ENCODE data around the gene NUP98.
A peak's percentile ranks its signal among the peaks of the same experiment; 100 is the strongest.
"Not testable (repeated sequence)": the region's sequence is repeated elsewhere in the genome, so short reads cannot be mapped to it uniquely, and the experiment has no call there.

NUP98 gene

DNA sequence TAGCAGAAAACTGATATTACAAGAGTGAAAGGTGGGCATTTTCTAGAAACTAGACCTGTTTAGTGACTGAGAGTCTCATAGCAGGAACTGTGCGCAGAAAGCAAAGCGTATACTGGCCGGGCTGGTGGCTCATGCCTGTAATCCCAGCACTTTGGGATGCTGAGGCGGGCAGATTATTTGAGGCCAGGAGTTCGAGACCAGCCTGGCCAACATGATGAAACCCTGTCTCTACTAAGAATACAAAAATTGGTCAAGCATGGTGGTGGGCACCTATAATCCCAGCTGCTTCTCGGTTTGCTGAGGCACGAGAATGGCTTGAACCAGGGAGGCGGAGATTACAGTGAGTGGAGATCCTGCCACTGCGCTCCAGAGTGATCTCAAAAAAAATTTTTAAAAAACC lies 1.8 kb upstream of the NUP98 start:
- no peak for DNase-seq (ENCODE audit: low spot score)

DNA sequence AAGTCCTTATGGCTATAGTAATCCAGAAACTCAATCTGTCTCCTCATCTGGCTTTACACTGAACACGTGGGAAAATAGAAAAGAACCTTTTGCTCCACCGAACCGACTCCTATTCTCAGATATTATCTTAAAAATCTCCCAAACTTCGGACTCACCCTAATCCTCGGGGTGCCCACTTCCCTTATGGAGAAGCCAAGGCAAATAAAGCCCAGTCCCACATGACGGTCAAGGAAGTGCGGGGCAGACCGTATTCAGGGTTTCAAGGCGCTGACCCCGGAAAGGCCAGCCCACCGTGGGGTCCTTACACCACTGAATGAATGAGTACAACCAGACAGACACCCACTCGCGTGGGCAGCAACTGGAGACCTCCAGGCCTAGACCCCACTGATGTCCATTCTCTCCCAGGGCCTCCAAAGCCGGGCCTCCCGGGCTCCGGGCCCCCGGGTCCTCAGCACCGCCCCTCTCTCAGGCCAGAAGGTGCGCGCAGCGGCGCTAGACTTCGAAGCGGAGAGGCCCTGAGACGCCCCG lies 489 bp downstream of the NUP98 start:
- no peak for DNase-seq (ENCODE audit: low spot score)

DNA sequence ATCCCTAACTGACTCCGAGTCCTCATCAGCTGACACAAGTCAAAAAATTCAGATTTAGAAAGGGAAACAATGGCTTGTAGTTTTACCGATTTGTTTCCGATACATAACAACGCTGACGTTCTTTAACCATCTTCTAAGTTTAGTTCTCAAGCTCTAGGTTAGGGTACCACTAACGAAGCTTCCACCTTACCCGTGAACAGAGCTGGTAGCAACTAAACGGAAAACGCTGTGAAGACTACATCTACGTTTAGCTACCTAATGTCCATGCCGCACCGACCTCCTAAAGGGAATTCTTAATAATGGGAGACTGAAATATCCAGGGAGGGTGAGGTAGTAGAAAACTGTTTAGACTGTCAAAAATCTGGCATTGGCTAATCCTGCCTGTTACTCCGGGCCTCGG lies 1.0 kb downstream of the NUP98 start:
- DNase-seq (ENCODE audit: low spot score) = no peak

DNA sequence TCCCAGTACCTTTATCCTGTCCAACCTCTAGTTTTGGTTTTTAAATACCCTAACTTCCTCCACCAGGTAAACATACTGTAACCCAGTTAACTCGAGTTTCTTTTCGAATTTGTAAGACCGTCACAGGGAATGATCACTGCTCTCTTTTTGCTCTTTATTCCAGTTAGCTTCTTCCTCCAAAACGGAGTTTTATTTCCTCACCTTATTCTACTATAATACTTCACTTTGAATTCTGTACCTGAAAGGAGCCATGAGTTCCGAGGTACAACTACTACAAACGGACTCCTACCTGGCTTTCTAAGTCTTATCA lies 1.4 kb downstream of the NUP98 start:
- no peak for DNase-seq (ENCODE audit: low spot score)

DNA sequence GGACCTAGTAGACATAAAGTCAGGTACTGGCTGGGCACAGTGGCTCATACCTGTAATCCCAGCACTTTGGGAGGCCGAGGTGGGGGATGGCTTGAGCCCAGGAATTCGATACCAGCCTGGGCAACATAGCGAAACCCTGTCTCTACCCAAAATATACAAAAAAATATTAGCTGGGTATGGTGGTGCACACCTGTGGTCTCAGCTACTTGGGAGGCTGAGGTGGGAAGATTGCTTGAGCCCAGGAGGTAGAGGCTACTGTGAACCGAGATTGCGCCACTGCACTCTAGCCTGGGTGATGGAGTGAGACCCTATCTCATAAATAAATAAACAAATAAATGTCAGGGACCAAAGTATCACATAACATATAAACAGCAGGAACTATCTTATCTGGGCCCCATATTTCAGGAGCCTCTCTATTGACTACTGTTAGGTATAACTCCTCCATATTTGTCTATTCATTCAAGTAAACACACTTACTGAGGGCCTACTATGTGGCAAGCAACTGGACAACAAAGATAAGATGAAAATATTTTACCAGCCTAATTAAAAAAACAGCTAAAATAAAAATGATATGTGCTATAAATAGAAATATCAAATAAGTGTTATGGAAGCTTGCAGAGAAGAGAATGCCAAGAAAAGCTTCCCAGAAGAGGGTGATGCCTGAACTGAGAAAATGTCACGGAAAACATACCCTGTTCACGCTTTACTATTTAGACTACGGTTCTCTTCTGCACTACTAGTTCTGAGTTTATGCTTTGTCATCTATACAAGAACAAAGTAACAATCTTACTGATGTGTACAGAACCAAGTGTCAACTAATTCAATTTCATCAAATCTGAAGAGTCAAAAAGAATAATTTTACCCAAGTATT lies 2.0 kb downstream of the NUP98 start:
- no peak for DNase-seq (ENCODE audit: low spot score)

DNA sequence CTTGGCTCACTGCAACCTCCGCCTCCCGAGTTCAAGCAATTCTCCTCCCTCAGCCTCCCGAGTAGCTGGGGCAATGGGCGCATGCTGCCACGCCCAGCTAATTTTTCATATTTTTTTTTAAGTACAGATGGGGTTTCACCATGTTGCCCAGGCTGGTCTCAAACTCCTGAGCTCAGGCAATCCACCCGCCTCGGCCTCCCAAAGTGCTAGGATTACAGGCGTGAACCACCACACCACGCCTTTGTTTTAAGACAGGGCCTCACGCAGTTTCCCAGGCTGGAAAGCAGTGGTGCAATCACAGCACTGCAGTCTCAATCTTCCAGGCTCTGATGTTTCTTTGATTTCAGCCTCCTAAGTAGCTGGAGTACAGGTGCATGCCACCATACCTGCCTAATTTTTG lies 3.0 kb downstream of the NUP98 start:
- not testable (repeated sequence) for DNase-seq (ENCODE audit: low spot score)

DNA sequence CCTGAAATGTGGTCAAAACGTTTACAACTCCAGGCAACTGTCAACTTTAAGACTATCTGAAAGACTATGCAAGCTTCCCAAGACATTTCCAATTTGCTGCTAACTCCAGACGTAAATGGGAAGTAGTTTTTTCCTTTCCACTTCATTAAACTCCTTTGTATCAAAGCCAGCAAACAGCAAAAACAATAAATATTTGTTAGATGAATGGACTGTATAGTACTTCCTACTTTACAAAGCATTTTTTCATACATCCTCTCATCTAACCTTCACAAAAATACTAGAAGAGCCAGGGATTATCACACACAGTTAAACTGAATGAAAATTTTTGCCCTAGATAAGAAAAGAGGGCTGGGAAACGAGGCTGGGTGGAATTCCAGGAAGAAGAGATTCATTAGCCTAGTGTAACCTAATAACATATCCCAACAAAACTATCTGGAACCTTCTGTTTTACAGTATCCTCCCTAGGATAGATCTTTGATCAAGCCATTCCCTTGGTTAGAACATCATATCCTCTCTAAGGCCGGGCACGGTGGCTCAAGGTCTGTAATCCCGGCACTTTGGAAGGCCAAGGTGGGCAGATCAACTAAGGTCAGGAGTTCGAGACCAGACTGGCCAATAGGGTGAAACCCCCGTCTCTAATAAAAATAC lies 10.4 kb downstream of the NUP98 start:
- DNase-seq (ENCODE audit: low spot score) = no peak

DNA sequence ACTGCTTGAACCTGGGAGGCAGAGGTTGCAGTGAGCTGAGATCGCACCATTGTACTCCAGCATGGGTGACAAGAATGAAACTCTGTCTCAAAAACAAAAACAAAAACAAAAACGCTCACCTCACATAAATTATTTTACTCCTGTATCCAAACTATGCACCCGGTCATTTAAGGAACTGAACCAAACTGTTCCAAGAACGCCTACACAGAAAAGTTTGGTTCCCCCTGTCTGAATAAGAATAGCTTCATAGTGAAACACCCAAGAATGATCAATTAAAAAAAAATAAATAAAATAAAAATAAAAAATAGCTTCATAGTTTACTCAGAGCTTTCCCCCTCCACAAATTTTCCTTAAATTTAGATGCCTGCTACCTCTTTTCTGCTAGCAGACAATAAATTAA lies 13.7 kb downstream of the NUP98 start:
- no peak for DNase-seq (ENCODE audit: low spot score)

DNA sequence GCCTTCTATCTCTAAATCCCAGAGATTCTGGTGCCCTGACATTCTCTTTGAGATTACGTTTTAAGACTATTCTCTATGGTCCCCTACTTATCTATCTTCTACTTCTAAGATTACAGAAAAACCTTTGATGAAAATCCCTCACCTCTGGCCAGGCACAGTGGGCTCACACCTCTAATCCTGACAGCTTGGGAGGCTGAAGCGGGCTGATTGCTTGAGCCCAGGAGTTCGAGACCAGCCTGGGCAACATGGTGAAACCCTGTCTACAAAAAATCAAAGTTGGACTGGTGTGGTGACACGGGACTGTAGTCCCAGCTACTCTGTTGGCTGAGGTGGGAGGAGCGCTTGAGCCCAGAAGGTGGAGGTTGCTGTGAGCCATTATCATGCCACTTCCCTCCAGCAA lies 14.4 kb downstream of the NUP98 start:
- DNase-seq (ENCODE audit: low spot score) = no peak

DNA sequence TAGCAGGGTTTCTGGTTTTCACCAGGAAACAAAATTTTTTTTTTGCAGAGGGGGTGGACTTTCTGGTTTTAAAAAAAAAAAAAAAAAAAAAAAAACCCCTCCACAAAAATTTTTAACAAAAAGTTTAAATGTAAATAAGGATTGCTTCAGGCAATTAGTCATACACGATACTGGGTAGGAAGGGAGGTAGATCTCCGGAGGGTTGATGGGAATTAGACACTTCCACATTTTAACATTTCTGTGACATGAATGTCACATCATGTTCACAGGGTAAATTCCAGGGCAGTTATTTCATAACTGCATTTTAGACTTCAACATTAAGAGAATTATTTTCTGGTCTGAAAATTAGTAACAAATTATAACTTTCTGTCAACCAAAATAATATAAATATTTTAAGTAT lies 15.9 kb downstream of the NUP98 start:
- DNase-seq (ENCODE audit: low spot score) = no peak

DNA sequence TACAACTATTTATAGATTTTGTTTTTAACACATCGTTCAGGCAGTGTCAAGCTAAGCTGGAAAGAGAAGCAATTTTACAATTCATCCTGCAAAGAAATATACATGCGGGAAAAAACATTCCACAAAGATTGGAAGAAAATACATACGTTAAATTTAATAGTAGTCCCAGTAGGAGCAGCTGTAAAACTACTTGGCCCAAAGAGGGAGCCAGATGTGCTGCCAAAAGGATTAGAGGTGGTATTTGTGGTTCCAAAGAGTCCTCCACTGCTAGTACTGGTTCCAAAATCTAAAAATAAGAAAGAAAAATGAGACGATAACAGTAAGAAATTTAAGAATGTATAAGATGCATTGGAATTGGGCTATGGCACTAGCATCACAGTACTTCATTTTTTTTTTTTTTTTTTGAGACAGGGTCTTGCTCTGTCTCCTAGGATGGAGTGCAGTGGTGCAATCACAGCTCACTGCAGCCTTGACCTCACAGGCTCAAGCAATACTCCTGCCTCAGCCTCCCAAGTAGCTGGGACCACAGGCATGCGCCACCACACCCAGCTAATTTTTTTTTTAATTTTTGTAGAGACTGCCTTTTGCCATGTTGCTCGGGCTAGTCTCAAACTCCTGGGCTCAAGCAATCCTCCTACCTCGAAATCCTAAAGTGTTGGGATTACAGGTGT lies 21.5 kb downstream of the NUP98 start:
- no peak for DNase-seq (ENCODE audit: low spot score)

DNA sequence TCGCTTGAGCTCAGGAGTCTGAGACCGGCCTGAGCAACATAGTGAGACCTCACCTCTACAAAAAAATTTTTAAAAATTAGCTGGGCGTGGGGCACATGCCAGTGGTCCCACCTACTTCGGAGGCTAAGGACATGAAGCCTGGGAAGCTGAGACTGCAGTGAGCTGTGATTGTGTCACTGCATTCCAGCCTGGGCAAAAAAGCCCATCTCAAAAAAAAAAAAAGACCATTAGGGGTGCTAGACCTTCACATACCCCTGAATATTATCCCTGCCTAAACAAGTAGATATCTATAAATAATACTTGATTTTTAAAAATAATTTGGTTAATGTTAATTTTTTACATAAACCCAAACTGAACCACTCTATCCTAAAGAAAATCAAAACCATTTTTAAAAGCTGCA lies 24.2 kb downstream of the NUP98 start:
- DNase-seq (ENCODE audit: low spot score) = no peak

DNA sequence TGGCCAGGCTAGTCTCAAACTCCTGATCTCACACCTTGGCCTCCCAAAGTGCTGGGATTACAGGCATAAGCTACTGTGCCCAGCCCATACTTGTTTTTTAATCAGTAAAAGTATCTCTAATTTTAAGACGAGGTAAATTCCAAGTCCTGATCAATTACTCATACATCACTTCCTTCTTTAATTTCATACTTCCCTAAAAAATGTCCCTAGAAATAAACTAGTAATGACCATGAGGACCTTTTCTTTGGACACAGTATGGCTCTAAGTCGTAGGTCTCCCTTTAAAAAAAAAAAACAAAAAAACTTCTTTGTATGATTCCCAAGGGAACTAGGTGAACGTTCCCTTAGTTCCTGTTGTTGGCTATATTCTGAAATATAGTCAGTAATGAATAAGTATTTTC lies 29.8 kb downstream of the NUP98 start:
- DNase-seq (ENCODE audit: low spot score) = no peak

DNA sequence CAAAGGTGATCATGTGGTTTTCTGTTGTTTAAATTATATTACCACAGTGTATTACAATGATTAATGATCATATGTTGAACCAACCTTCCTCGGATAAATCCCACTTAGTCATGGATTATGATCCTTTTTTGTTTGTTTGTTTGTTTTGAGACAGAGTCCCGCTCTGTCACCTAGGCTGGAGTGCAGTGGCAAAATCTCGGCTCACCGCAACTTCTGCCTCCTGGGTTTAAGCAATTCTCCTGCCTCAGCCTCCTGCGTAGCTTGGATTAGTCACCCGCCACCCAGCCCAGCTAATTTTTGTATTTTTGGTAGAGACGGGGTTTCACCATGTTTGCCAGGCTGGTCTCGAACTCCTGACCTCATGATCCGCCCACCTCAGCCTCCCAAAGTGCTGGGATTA lies 30.5 kb downstream of the NUP98 start:
- DNase-seq (ENCODE audit: low spot score) = not testable (repeated sequence)

DNA sequence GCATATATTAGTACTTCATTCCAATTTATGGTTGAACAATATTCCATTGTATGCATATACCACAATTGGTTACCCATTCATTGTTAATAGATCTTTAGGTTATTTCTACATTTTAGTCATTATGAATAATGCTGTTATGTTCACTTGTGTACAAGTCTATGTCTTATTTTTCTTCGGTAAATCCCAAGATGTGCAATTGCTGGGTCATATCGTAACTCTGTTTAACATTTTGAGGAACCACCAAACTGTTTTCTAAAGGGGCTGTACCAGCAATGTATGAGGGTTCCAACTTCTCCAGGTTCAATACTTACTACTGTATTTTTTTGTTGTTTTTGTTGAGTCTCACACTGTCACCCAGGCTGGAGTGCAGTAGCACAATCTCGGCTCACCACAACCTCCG lies 33.1 kb downstream of the NUP98 start:
- DNase-seq (ENCODE audit: low spot score) = no peak

DNA sequence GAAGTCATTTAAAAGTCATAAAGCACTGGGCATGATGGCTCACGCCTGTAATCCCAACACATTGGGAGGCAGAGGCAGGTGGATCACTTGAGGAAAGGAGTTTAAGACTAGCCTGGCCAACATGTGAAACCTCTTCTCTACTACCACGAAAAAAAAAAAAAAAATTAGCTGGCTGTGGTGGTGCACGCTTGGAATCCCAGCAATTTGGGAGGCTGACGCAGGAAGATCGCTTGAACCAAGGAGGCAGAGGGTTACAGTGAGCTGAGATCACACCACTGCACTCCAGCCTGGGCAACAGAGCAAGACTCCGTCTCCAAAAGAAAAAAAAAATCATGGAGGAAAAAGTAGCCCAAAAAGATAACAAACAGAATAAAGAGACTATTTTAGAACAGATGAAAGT lies 42.2 kb downstream of the NUP98 start:
- no peak for DNase-seq (ENCODE audit: low spot score)

DNA sequence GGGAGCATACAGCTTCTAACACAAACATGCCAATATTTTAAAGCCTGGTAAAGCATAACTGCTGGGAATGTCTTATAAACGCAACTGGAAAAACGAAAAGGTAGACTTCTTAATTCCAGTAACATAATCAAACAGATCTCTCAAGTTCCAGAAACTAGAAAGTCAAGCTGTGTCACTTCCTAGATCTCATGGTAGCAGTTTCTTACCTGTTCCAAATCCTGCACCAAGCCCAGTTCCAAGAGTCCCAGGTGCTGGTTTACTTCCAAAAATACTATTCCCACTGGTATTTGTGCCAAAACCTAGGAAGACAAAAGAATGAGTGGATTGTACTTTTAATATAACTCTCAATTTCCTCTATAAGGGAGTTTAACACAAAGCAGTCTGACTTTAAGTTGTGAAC lies 44.2 kb downstream of the NUP98 start:
- no peak for DNase-seq (ENCODE audit: low spot score)

DNA sequence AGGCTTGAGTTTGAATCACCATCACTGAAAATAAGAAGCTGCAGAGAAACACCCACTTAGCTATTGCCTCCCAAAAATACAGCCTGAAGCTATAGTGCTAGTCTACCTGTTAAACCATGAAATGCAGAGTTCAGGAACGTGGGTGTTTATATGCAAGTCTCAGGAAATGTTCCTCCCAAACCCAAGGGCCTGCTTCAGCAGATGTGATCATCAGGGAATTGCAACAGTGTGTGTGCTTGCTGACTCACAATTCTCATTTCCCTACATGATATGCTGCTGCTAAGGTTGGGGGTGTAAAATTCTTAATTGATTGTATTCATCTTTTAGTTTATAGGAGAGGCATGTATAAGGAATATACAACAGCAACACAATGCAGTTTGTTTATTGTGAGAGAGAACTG lies 49.6 kb downstream of the NUP98 start:
- DNase-seq (ENCODE audit: low spot score) = peak; percentile 72

DNA sequence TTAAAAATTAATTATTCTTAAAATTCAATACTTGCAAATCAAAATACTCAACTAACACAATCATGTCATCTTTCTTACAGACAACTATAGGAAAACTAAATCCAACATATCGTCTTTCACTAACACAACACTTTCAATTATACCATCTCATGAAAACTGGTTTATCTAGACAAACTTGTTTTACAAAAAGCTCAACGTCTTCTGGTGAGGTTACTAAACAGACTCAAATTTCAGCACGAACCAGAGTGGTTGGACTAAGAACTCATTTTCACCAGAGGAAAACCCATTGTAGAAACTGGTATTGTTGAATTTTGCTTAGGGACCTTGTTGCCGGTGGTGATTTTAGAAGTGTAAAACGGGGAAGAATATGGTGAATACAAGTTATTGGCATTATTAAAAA lies 52.2 kb downstream of the NUP98 start:
- DNase-seq (ENCODE audit: low spot score) = no peak

DNA sequence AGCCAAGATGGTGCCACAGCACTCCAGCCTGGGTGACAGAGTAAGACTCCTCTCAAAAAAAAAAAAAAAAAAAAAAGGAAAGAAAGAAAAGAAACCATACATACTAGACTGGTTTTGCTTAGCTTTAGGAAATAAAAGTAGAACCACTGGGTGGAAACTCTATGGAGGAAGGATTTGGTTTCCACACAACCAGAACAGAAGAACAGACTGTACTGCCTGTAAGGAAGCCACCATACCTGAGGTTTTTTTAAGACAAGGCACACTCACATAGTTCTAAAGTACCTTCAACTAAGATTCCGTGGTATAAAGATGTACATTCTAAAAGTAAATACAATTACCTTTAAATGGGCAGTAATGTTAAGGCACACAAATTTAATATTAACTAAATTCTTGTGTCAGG lies 58.6 kb downstream of the NUP98 start:
- DNase-seq (ENCODE audit: low spot score) = no peak

DNA sequence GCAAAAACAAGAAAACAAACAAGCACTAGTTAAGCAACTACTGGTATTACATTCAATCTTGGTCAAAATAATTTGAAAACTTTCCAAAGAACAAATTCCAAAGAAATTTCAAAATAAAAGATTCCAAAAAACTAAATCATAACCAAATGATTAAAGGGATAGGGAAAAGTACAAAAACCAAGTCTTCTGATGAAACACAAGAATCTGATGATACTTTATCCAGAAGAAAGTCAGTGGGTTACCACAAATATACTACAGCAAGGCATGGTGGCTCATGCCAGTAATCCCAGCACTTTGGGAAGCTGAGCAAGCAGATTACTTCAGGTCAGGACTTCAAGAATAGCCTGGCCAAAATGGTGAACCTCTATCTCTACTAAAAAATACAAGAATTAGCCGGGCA lies 59.1 kb downstream of the NUP98 start:
- no peak for DNase-seq (ENCODE audit: low spot score)

DNA sequence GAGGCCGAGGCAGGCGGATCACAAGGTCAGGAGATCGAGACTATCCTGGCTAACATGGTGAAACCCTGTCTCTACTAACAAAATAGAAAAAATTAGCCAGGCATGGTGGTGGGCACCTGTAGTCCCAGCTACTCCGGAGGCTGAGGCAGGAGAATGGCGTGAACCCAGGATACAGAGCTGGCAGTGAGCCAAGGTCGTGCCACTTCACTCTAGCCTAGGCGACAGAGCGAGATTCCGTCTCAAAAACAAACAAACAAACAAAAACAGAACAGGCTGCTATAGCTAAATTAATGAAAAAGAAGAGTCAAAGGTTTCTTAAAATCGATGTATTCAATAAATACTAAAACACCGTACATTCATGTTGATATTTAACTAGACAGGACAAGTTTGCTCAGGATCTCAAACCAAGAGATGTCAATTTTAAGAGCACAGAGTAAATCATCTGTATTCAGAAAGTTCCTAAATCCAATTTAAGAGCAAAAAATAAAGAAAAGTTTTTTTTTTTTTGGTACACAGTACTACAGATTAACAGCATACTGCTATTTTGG lies 59.9 kb downstream of the NUP98 start:
- no peak for DNase-seq (ENCODE audit: low spot score)

DNA sequence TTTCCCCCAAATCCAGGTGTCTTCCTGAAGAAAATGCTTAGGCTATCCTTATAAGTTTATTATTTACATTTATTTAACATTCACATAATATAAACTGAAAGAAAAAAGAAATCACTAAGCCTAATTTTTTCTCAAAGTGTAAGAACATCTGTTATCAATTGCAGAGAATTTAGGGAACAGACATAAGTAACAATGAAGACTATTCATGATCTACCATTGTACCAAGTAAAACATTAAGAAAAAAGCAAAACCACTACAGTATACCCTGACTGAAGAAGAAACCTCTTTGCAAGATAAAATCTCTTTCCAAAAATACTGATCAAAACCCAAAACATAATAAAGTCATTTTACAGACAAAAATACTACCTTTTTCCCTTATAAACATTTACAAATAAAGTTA lies 60.5 kb downstream of the NUP98 start:
- DNase-seq (ENCODE audit: low spot score) = no peak
